Measurements from ENCODE around the gene RHEX.

The RHEX gene

GRCh38 chr1:206127336-206127735 is 74.4 kb downstream of the RHEX start:
- H3K4me3 ChIP-seq (ENCODE audit: control insufficient read depth, low read depth, low read length): no peak overlapping the region
- no peak for DNase-seq (ENCODE audit: low read depth)
- TF ChIP-seq CTCF (IDR thresholded peaks at IDR 0.05; ENCODE audit: control insufficient read depth, insufficient read depth, low read depth, low read length, missing control alignments): no peak

GRCh38 chr1:206128196-206128595 is 75.2 kb downstream of the RHEX start:
- no peak for DNase-seq (ENCODE audit: low read depth)
- H3K4me3 ChIP-seq (ENCODE audit: control insufficient read depth, low read depth, low read length): no peak overlapping the region
- no peak for TF ChIP-seq CTCF (IDR thresholded peaks at IDR 0.05; ENCODE audit: control insufficient read depth, insufficient read depth, low read depth, low read length, missing control alignments)

GRCh38 chr1:206131037-206131436 is 78.1 kb downstream of the RHEX start:
- no peak for TF ChIP-seq CTCF (IDR thresholded peaks at IDR 0.05; ENCODE audit: control insufficient read depth, insufficient read depth, low read depth, low read length, missing control alignments)
- no peak for DNase-seq (ENCODE audit: low read depth)
- H3K4me3 ChIP-seq (ENCODE audit: control insufficient read depth, low read depth, low read length): no peak overlapping the region

GRCh38 chr1:206133751-206134415 is 80.9 kb downstream of the RHEX start:
- no peak overlapping the region for H3K4me3 ChIP-seq (ENCODE audit: control insufficient read depth, low read depth, low read length)
- DNase-seq (ENCODE audit: low read depth): no peak
- no peak for TF ChIP-seq CTCF (IDR thresholded peaks at IDR 0.05; ENCODE audit: control insufficient read depth, insufficient read depth, low read depth, low read length, missing control alignments)

GRCh38 chr1:206135248-206135647 is 82.3 kb downstream of the RHEX start:
- TF ChIP-seq CTCF (IDR thresholded peaks at IDR 0.05; ENCODE audit: control insufficient read depth, insufficient read depth, low read depth, low read length, missing control alignments): no peak
- no peak overlapping the region for H3K4me3 ChIP-seq (ENCODE audit: control insufficient read depth, low read depth, low read length)
- DNase-seq (ENCODE audit: low read depth): no peak

- H3K4me3 ChIP-seq (ENCODE audit: control insufficient read depth, low read depth, low read length): no peak overlapping the region
- no peak for DNase-seq (ENCODE audit: low read depth)
- TF ChIP-seq CTCF (IDR thresholded peaks at IDR 0.05; ENCODE audit: control insufficient read depth, insufficient read depth, low read depth, low read length, missing control alignments): no peak
Measured at GRCh38 chr1:206136241-206136640, 83.3 kb downstream of the RHEX start.
